ENCODE data around the gene HEPHL1.

HEPHL1 gene

DNA sequence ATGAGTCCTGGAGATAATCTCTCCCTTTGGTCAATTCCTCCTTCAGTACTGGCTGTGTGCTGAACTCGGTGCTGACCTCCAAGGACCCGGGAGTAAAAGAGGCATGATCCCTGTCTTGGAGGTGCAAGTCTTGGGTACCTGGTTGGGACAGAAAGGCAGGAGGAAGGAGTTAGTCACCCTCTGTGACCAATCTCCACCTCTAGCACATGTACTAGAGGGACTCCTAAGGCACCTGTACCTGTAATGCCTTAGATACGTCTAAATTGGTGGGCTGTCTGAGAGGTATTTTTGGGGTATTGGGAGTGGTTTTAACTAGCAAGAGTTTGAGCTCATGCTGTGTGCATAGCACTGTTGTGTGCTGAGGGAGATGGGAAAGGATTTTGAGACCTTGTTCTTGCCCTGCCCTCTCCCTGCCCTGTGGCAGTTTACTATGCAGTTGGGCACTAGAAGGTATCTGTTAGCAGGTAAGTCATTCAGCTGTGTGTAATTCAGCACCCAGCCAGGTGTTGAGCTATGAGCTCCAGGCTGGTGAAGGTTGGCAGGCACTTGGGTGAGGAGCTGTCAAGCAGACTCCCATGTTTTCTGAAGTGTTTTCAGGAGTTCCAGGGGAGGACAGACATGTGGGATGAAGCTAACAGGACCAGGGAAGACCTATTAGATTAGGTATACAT, 110.0 kb downstream of the HEPHL1 start:
- DNase-seq (ENCODE audit: low spot score): no peak

DNA sequence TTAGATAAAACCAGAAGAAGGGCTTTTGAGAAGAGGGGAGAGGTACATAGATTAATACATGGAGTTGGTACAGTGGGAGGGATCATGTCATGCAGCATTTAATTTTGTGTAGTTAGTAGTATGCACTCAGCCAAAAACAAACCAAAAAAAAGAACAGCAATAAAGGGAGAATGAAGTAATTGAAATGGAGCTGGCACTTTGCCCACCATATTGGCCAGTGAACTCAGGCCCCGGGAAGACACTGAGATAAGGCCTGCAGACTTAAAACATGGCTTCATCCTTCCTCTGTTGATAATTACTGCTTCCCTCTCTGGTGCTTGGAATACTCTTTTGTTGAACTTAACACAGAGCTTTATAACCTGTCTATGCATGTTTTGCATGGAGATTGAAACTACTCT, 110.6 kb downstream of the HEPHL1 start:
- DNase-seq (ENCODE audit: low spot score): no peak

DNA sequence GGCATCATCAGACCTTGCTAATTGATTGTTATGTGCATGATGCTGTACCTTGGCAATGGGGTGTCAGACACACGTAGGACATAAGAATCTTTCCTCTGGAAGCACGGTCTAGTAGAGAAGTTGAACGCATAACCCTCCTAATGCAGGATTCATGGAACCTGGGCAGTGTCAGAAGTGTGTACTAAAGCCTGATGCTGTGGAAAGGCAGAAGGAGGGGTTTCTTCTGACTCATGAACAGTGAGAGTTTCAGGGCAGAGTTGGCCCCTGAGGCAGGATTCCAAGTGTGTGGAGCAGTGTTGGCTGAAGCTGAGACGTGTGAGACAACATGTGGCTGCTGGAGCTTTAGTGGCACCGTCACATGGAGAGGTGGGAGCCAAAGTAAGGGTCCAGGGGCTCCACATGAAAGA, 111.0 kb downstream of the HEPHL1 start:
- DNase-seq (ENCODE audit: low spot score): no peak

DNA sequence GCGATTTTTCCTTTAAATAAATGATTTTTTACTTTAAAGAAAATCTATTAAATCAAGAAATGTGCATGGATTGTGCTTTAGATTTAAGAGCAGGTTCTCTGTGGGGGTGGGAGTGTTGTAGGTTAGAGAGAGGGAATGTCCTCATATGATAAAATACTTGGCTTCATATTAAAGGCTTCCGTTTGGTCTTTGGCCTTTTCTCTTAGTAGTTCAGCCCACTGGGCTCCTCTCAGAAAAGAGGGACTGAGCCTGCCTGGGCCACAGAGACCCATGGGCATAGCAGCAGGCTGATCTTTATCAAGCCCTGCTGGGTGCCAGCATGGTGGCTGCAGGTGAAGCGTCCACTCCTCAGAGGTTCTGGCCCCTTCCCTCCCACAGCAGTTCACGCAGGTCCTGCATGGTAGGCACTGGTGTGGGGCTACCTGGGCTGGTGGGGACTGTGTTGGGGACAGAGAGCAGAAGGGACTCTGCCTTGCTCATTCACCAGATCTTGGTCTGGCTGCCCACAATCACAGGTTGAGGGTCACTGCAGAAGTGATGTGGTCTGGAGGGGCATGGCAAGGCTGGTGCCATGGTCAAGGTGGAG, 111.8 kb downstream of the HEPHL1 start:
- no peak for DNase-seq (ENCODE audit: low spot score)

DNA sequence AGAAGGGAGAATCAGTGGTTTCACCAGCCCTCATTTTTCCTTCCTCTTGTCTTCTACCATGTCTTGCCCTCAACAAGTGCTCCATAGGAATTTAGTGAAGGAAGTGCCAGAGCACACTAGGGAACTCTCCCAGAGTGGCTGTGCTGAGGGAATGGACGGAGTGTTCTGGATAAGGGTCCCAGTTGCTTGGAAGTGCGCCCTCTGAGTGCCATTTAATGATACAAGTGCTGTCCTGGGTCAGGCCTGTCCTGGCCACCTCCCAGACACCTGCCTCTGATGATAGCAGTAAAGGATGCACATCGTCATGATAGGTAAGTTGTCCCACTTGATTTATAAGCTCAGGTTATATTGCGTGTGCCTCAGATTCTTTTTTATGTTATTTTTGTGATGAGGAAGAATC, 112.6 kb downstream of the HEPHL1 start:
- DNase-seq (ENCODE audit: low spot score): no peak

DNA sequence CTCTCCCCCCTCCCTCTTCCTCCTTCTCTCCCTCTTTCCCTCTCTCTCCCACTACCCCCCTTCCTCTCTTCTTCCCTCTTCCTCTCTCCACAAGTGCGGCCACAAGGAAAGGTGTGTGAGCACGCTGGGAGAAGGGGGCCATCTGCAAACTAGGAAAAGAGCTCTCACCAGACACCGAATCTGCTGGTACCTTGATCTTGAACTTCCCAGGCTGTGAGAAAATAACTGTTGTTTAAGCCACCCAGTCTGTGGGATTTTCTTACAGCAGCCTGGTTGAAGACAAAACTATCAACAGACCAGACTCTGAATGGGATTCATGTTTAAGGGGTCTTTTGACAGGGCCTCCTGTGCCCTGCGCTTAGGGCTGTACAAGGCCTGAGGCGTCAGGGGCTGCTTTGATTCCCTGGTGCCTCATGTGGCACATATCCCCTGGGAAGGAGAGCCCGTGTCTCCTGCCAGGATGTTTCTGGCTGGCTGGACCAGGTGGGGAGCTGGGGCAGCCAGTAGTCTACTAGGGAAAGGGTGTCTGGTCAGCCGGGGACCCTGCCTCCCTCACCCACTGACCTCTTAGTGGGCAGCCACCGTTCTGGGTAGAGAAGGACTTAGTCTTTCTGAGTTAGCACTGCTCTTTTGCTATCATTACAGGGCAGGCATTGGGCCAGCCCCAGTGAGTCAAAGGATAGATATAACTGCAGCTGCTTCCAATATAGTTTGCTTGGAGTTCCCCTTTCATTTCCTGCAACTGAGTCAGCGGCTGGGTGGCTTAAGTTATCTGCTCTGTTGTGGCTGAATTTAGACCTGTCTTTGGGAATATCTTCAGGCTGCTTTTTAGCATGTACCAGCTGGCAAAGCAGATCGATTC, 113.7 kb downstream of the HEPHL1 start:
- peak; percentile 57 for DNase-seq (ENCODE audit: low spot score)

DNA sequence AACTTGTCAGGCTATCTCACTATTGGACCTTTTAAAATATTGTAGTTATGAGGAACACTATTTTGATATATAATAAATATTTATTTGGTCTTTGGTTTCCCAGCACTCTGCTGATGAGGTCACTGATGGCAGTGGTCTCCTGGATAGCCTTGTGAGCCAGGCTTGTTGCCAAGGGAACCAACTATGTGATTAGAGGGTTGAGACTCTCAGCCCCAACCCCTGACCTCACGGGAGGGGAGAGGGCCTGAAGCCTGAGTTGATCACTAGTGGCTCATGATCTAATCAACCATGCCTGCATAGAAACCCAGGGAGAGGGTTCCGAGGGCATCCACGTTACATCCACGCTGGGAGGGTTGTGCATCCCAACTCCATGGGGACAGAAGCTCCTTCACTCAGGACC, 118.3 kb downstream of the HEPHL1 start:
- DNase-seq (ENCODE audit: low spot score): no peak

DNA sequence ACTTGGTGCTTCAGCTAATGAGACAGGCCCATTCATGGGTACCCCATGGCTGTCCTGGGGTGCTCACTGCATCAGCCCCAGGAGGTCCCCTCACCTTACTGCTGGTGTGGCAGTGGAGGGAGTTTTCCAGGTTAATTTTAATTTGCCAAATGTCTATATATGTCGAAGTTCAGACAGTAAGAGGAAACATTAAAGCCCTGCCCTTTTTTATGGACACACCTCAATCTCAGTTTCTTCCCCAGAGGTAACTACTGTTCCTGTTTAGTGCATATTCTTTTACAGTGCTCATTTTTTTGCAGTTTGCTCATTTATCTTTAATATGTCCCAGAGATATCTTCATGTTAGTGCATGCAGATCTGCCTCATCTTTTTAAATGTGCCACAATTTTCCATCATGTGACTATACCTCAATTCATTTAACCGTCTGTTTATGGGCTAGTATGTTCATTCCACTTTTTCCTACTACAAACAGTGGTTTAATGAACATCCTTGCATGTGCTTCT, 119.1 kb downstream of the HEPHL1 start:
- DNase-seq (ENCODE audit: low spot score): no peak

DNA sequence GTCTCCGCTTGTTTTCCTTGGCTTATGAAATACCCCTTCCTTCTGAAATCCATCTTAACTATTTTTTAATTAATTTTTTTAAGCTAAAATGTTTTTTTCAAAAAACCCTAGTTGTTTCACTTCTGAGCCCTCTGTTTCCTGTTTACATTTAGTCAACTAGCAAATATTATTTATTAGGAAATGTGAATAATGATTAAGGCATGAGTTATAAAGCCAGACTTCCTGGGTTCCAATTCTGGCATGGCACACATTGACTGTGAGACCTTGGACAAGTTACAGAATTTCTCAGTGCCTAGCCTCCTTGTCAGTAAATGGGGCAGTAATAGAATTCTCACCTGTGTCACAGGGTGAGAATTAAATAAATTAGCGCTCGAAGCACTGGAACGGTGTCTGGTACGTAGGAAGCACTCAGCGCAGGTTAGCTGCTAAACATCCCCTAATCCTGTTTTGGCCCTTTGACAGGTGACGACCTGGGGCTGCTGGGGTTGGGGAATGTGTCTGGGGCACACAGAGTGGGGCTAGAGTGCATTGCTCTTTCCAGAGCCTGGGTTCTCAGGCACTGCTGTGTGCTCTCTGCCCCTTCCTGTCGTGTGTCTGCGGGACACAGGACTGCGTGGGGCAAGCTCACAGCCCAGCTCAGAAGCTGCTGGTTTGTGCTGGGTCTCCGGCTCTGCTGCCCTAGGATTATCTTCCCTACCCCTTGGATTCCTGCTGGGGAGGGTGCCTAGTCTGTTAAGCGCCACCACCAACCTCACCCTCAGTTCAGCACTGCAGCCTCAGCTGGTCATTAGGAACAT, 120.6 kb downstream of the HEPHL1 start:
- no peak for DNase-seq (ENCODE audit: low spot score)

DNA sequence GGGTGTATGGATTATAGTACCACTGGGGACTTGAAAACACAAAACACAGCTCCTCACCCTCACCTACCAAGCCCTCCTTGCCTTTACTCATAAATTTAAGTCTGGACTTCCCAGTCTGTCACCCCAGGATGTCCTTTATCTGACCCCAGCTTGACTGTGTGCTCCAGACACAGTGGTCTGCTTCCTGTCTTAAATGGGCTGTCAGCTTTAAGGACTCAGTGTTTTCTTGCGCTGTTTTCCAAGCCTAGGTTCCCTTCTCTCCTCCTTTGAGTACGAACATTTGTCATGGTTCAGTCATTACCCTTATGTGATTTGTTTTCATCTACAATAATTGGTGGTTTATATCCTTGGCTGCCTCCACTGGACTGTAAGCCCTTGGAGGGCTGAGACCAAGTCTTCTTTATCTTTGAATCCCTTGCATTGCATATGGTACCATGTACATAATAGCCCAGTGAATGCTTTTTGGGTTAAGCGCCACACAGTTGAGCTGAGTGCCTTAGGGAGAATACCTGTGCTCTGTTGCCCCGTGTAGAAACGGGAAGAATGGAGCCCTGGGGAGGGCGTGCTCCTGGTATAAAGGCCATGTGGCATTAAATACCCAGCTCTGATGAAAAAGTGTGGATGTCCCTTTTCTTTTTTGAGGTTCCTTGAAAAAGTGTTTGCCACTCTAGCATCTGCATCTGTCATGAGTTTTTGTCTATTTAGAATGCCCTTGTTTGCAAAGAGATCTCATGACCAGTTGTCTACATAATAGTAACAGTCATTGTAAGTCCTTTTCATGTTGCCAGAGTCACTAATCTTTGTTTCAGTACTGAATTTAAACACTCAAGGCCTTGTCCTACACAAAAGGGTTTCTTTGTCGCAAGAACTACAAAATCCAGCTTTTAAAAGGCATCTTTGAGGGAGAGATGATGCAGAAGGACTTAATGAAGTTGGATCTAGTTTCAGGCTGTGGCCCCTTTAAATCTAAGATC, 121.4 kb downstream of the HEPHL1 start:
- DNase-seq (ENCODE audit: low spot score): no peak

DNA sequence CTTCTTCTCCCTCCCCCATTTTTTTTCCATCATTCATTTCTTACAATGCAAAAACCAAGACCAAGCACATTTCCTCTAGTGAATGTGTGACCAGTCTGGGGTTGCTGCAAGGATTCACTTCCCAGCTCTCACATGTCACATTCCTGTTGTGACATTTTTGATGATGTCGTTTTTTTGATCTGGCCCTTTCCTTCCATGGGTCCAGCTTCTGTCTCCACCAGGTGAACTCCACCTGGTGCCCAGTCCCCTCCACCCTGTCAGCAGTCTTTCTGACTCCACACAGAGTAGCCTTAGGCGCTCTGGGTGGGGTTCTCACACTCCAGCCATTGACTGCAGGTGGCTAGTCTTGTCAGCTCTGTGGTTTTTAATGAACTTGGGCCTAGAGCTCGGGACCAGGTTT, 123.1 kb downstream of the HEPHL1 start:
- no peak for DNase-seq (ENCODE audit: low spot score)

DNA sequence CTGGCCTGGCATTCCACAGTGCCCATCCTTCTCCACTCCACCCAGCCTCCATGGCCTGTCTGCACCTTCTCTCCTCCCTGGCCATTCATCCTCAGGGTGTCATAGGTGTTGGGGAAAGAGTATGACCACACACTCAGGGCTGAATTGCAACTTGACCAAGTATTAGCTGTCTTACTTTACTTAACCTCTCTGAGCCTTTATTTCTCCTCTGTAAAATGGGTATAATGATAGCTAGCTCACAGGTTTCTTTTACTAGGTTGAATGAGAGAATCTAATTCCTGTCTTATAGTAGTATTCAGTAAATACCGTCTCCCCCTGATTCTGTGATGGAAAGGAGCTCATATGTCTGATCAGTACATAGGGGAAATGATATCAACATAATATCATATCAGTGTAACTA, 123.5 kb downstream of the HEPHL1 start:
- DNase-seq (ENCODE audit: low spot score): no peak

DNA sequence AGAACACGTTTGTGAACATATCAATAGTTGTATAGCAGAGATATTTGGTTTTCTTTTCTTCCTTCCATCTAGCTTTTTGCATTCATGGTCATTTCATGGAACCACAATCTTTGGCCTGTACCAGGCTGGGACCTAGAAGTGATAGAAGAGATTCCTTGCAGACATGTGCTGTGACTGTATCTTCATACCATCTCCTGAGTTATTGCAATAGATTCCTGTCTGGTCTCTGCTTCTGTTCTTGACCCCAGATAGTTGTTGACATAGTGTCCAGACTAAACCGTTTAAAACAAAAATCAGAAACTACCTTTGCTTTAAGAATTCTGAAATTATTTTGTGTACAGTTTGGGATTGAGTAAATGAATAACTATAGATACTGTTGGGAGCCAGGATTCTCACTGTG, 124.3 kb downstream of the HEPHL1 start:
- no peak for DNase-seq (ENCODE audit: low spot score)

DNA sequence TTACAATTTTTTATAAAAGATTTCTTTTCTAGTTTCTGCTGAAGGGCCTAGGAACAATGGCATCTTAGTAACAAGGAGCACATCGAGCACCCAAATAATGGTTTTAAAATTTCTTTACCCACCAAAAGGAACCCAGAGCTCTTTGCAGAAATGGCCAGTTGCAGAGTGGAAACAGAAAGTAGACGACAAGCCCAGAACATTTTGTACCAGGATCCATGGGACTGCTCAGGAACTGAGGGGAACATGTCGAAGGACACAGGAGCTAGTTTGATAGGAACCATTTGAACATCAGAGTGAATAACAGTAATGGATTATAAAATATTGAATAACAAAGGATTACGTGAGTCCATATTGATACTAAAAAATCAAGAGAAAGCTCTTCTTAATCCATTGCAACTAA, 124.8 kb downstream of the HEPHL1 start:
- no peak for DNase-seq (ENCODE audit: low spot score)

DNA sequence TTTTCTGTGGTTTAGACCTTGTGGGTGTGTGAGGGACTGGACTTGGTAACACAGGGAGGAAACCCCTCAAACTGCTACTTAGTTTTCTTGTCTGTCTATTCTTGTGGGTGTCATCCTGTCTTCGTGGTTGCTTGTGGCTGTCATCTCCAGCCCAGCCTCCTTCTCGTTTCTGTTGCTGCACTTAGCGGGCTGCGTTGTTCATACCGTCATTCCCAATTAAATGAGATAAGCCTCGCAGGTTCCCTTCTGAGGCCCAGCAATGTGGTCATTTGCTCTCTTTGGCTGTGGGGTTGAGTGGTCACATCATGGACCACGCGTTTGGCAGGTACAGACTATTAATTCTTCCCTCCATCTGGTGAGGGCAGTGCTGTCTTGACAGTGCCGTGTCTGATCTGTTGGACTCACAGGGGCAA, 126.3 kb downstream of the HEPHL1 start:
- DNase-seq (ENCODE audit: low spot score): no peak

DNA sequence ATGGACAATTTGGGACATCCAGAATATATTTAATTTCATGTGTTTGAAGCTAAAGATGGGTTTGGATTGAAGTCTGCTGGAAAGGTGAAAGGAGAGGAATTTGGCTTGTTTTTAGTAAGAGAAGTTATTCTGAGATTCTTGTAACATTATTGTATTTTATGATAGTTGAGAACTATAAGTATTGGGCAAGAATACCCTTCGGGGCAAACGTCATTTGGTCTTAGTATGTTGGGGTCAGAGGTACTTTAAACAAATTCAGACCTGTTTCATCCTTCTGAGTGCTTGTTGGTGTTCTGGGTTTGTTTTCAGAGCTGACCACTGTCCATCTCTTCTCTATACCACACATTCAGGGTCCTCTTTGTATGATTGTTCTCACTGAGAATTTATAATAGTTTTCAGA, 127.0 kb downstream of the HEPHL1 start:
- no peak for DNase-seq (ENCODE audit: low spot score)

DNA sequence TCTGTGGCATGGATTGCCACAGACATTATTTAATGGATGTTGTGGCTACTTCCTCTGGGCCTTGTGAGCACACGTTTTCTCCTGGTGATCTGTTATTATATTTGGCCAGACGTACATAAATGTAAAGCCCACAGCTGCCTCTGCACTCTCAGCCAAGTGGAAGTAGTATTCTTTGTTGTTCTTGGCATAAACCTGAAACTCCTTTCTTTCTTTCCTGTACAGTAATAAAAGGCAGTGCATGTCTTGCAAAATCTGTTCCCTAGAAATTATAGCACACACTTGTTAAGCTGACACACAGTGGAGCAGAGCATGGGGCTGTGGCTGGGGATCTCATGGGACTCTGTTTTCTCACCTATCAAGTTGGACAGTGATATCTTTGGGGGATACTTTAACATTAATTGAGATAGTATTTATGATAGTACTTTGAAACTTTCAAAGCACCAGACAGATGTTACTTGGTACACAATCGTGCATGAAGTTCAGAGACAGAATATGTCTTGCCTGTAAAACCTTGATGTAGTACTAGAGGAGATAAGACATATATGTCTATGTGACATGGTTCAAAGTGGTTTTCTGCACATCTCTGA, 128.4 kb downstream of the HEPHL1 start:
- no peak for DNase-seq (ENCODE audit: low spot score)

DNA sequence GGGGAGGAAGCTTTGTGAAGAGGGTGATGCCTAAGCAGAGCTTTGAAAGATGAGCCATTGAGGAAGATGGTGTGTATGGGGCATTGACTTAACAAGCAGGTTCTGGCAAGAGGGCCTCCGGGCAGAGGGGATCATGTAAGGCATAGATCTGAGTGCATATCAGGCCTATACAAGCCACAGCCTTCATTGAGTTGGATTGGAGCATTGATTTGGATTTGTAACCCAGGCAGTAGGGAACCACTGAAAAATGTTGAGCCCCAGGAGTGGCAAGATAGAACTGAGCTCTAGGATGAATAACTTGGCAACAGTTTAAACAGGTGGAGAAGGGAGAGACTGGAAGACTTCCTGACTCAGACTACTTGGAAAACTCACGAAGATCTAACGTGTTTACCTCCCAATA, 128.9 kb downstream of the HEPHL1 start:
- no peak for DNase-seq (ENCODE audit: low spot score)

DNA sequence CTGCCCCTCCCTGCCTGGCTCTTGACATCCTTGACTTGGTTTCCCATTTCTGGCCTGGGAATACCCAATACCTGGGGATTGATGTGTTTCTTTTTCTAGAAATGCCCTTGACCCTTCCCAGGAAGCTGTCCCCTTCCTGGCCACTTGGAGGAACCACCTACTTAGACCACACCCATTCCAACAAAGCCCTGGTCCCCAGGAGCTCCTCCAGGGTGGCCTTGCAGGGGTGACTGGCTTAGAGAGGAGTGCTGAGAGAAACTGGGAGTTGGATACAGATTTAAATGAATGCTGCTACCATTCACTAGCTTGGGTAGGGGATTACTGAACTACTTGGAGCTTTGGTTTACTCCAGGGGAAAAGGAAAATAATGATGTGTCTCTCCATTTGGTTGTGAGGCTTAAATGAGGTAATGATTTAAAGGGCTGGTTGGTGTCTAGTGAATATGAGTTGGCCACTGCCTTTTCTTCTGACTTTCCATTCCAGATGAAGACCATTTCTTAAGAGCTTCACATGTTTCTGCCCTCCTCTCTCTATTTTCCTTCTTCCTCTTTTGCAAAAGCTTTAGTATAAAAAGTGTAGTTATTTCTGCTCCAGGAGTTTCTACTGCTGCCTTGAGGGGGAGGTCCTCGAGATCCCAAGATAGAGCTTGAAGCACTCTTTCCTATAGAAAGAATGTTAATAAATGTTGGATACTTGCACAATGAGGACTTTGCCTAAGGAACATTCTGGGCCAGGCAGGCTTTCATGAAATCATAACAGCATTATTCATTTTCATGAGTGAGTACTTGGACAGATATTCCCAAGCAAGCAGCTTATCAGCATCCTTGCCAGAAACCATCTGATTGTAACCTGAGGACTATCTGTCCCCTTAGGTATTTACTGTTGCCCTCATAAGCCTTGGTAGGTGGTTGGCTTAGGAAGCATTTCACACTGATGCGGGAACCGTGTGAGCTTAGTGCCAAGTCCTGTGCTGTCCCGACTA, 129.8 kb downstream of the HEPHL1 start:
- DNase-seq (ENCODE audit: low spot score): no peak
